Activated CD4-positive, alpha-beta T cell treated with anti-CD3 and anti-CD28 coated beads, Interleukin-10, Interleukin-2, amounts not matched to agents 100 ng/mL and 50 ng/mL, durations not matched to agents 16 hours and 8 hours (primary cell): ENCODE data around the gene RBFOX2.
"Not testable (repeated sequence)": the region's sequence is repeated elsewhere in the genome, so short reads cannot be mapped to it uniquely, and the experiment has no call there.

Experiments
- DNase-seq: peaks from one replicate; pipeline ENCODE4 v3.0.0-alpha.2; 2020

Gene RBFOX2

GRCh38 chr22:36039125-36039524 lies 10.5 kb upstream of the RBFOX2 start:
- DNase-seq, result no peak

GRCh38 chr22:36037102-36037758 lies 8.6 kb upstream of the RBFOX2 start:
- no peak for DNase-seq

- no peak for DNase-seq
Measured at GRCh38 chr22:36036167-36036624, 7.6 kb upstream of the RBFOX2 start.

- DNase-seq, result no peak
Measured at GRCh38 chr22:36032611-36033010, 4.0 kb upstream of the RBFOX2 start.

GRCh38 chr22:36029406-36029755 lies 757 bp upstream of the RBFOX2 start:
- no peak for DNase-seq

GRCh38 chr22:36027935-36028645 lies 534 bp downstream of the RBFOX2 start:
- no peak for DNase-seq

GRCh38 chr22:36027579-36027934 lies 1.1 kb downstream of the RBFOX2 start:
- DNase-seq, result no peak

GRCh38 chr22:36026741-36027140 lies 1.9 kb downstream of the RBFOX2 start:
- no peak for DNase-seq

- DNase-seq, result no peak
Measured at GRCh38 chr22:36022697-36023096, 5.9 kb downstream of the RBFOX2 start.

- DNase-seq, result no peak
Measured at GRCh38 chr22:36022162-36022561, 6.5 kb downstream of the RBFOX2 start.

- no peak for DNase-seq
Measured at GRCh38 chr22:36021606-36022153, 6.9 kb downstream of the RBFOX2 start.

- not testable (repeated sequence) for DNase-seq
Measured at GRCh38 chr22:36020865-36021264, 7.8 kb downstream of the RBFOX2 start.

GRCh38 chr22:36017651-36018091 lies 11.0 kb downstream of the RBFOX2 start:
- DNase-seq, result no peak

GRCh38 chr22:36016684-36017083 lies 11.9 kb downstream of the RBFOX2 start:
- DNase-seq, result no peak

- no peak for DNase-seq
Measured at GRCh38 chr22:36015811-36016529, 12.7 kb downstream of the RBFOX2 start.

- no peak for DNase-seq
Measured at GRCh38 chr22:36015155-36015810, 13.3 kb downstream of the RBFOX2 start.

- DNase-seq, result no peak
Measured at GRCh38 chr22:36014546-36015074, 14.0 kb downstream of the RBFOX2 start.

- DNase-seq, result no peak
Measured at GRCh38 chr22:36012332-36012731, 16.3 kb downstream of the RBFOX2 start.

- no peak for DNase-seq
Measured at GRCh38 chr22:36010882-36011281, 17.7 kb downstream of the RBFOX2 start.

GRCh38 chr22:36010090-36010489 lies 18.5 kb downstream of the RBFOX2 start:
- no peak for DNase-seq

- DNase-seq, result no peak
Measured at GRCh38 chr22:36009085-36009484, 19.5 kb downstream of the RBFOX2 start.

- no peak for DNase-seq
Measured at GRCh38 chr22:36008565-36008964, 20.1 kb downstream of the RBFOX2 start.

GRCh38 chr22:36008131-36008530 lies 20.5 kb downstream of the RBFOX2 start:
- DNase-seq, result no peak
